Fibroblast of the aortic adventitia (primary cell): Measurements from ENCODE around the gene BTBD17. TPM values are rescaled to one million over a fixed set of nuclear protein-coding genes. Genes with fewer than 3 reads are reported as not detected.

ENCODE experiments used
- total RNA-seq: library from RNA; depleted of rRNA; stranded (reverse); fragments of >200 nt; gene quantifications from 2 replicates; pipeline ENCODE4 v1.2.3, GENCODE V29; 2012; ENCODE audit warnings: low replicate concordance

The BTBD17 gene
- total RNA-seq, 1 donor: not detected

Other genes starting within 250 kb of the BTBD17 start
- 268 and 400 TPM in 2 replicates for gene RPL38, start 158.2 kb downstream of the BTBD17 start, total RNA-seq
- gene TTYH2, start 148.3 kb downstream of the BTBD17 start, total RNA-seq: 0.54 and 2.4 TPM in 2 replicates
- gene DNAI2, start 87.6 kb downstream of the BTBD17 start, total RNA-seq: not detected in 2 replicates
- gene KIF19, start 35.6 kb downstream of the BTBD17 start, total RNA-seq: not detected in 2 replicates
- not detected in 2 replicates for gene GPR142, start 5.6 kb upstream of the BTBD17 start, total RNA-seq
- gene GPRC5C, start 70.2 kb upstream of the BTBD17 start, total RNA-seq: 0.99 and 24.4 TPM in 2 replicates
- gene CD300A, start 104.8 kb upstream of the BTBD17 start, total RNA-seq: not detected in 2 replicates
- not detected in 2 replicates for gene CD300LB, start 169.6 kb upstream of the BTBD17 start, total RNA-seq
- gene CD300C, start 184.2 kb upstream of the BTBD17 start, total RNA-seq: not detected in 2 replicates
- not detected in 2 replicates for gene CD300H, start 205.6 kb upstream of the BTBD17 start, total RNA-seq
- not detected in 2 replicates for gene CD300LD, start 230.4 kb upstream of the BTBD17 start, total RNA-seq